GM12892 (cell line): ENCODE measurements around the gene CCDC137.

ENCODE experiments used
- POLR2A ChIP-seq: IDR thresholded peaks from 2 replicates; pipeline ENCODE4 v1.6.1; 2011; ENCODE audit warnings: low read depth, low read length, control low read depth
- POLR2AphosphoS5 ChIP-seq: IDR thresholded peaks from 2 replicates; pipeline ENCODE4 v1.6.1; 2011; ENCODE audit warnings: low read depth, low read length, control low read depth
- TAF1 ChIP-seq: IDR thresholded peaks from 2 replicates; pipeline ENCODE4 v1.6.1; 2011; ENCODE audit warnings: low read depth, mild to moderate bottlenecking, control low read depth, low read length, borderline replicate concordance

- TF ChIP-seq POLR2AphosphoS5 (no peak), POLR2A (no peak), TAF1 (no peak)
Measured at GRCh38 chr17:81715872-81716673, 49.5 kb downstream of the CCDC137 start.
